ENCODE results near the gene MPZL2. TPM values are rescaled to one million over a fixed set of nuclear protein-coding genes. Genes with fewer than 3 reads are reported as not detected.

The MPZL2 gene
- total and polyA plus RNA-seq, 10 of the 15 experiments (the other 5 are each of a cell fraction or from before 2014, with no cell fraction given) = 0.81 to 4.8 (median 3.1) TPM

GRCh38 chr11:118233377-118233776 lies 30.7 kb downstream of the MPZL2 start:
- no peak overlapping the region for H3K9ac ChIP-seq (ENCODE audit: control insufficient read depth, insufficient read depth, low read length)
- WGBS (ENCODE audit: insufficient coverage, insufficient replicate concordance, low lambda C conversion rate, missing lambda C conversion rate) = 93% methylated on average over 5 of the region's 5 CpGs
- ChIA-PET POLR2A (no interaction called here), CTCF (no interaction called here), SMC1A (ENCODE audit: uncharacterized antibody, unreplicated experiment) (interaction anchor here (1.3 kb wide), 1 partner anchor 8 kb away, joined by 3 read pairs; the partner anchor contains the start of gene JAML), RAD21 (ENCODE audit: unreplicated experiment) (no interaction called here)
- no peaks in the 10 kb centered on the region for H4K20me1 ChIP-seq (ENCODE audit: control insufficient read depth, insufficient read depth)
- ATAC-seq (no peak), FAIRE-seq (no peak), DNase-seq (ENCODE audit: low read depth, low spot score) (no peak)
- intact Hi-C loops (cut with micrococcal nuclease; ENCODE audit: unreplicated experiment) (no loop called here), in situ Hi-C loops (cut with MboI) (no loop called here)
- BruUV-seq (replicated peaks) = no TSS peak
- no peak overlapping the region for H2AFZ ChIP-seq (ENCODE audit: control insufficient read depth, low read depth, low read length)
- H3K4me3 ChIP-seq = no peak overlapping the region
- no peaks in the 10 kb centered on the region for H3K9me3 ChIP-seq (replicated peaks; ENCODE audit: control insufficient read depth, insufficient read depth, low read length)
- H3K79me2 ChIP-seq (ENCODE audit: control insufficient read depth, insufficient read depth, low read length) = no peaks in the 10 kb centered on the region
- TF ChIP-seq SMAD5 (IDR thresholded peaks at IDR 0.05; ENCODE audit: low read depth) = no peak
- no peak for TF ChIP-seq BCLAF1 (IDR thresholded peaks at IDR 0.05)
- H3K4me2 ChIP-seq (ENCODE audit: control insufficient read depth, insufficient read depth) = no peak overlapping the region
- H3K27me3 ChIP-seq (replicated peaks in 1 of 2; ENCODE audit: control insufficient read depth in 2 of 2, insufficient read depth in 2 of 2, low read length in 1 of 2) = no peaks in the 10 kb centered on the region
- H3K36me3 ChIP-seq (ENCODE audit: control insufficient read depth in 2 of 2, insufficient read depth in 2 of 2, low read length in 1 of 2) = peaks cover 0 to 2% of the 10 kb centered on the region in 2 experiments; a peak in 2 of 4 replicates
- H3K4me1 ChIP-seq (ENCODE audit: control insufficient read depth, insufficient read depth, low read length) = 0 out of 2 replicates have a peak, but pooled peaks cover 5% of the 10 kb centered on the region
- no peak overlapping the region for H3K27ac ChIP-seq (ENCODE audit: control insufficient read depth, insufficient read depth)

DNA sequence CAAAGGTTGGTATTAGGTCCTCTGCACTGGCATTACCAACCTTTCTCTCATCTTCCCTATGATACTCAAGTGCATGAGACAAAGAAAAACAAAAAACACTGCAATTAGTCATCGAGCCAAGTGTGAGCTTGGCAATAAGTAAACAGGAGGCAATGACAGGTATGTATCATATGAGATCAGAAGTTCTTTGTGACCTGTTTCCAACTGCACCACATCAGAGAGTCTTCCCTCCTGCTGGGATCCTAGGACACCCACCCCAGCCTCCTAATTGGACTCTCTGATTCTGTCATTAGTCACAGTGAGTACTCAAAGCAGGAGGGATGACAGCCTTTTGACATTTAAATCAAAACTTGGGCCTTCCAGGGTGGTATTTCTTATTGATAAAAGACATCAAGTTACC lies 31.4 kb downstream of the MPZL2 start:
- Histone ChIP-seq H3K27ac (ENCODE audit: control insufficient read depth, insufficient read depth) (no peak overlapping the region), H3K4me1 (ENCODE audit: control insufficient read depth, insufficient read depth, low read length) (peaks cover 11% of the 10 kb centered on the region), H3K36me3 (ENCODE audit: control insufficient read depth in 2 of 2, insufficient read depth in 2 of 2, low read length in 1 of 2) (peaks cover 0 to 2% of the 10 kb centered on the region in 2 experiments; a peak in 2 of 4 replicates), H2AFZ (ENCODE audit: control insufficient read depth, low read depth, low read length) (no peak overlapping the region), H3K4me2 (ENCODE audit: control insufficient read depth, insufficient read depth) (no peak overlapping the region), H3K4me3 (no peak overlapping the region), H3K9ac (ENCODE audit: control insufficient read depth, insufficient read depth, low read length) (no peak overlapping the region), H3K27me3 (replicated peaks in 1 of 2; ENCODE audit: control insufficient read depth in 2 of 2, insufficient read depth in 2 of 2, low read length in 1 of 2) (no peaks in the 10 kb centered on the region), H3K79me2 (ENCODE audit: control insufficient read depth, insufficient read depth, low read length) (no peaks in the 10 kb centered on the region), H4K20me1 (ENCODE audit: control insufficient read depth, insufficient read depth) (no peaks in the 10 kb centered on the region), H3K9me3 (replicated peaks; ENCODE audit: control insufficient read depth, insufficient read depth, low read length) (no peaks in the 10 kb centered on the region)
- CTCF ChIA-PET = no interaction called here
- RAD21 ChIA-PET (ENCODE audit: unreplicated experiment) = no interaction called here
- TF ChIP-seq EP300 (IDR thresholded peaks at IDR 0.05; ENCODE audit: borderline replicate concordance in 1 of 2, control insufficient read depth in 1 of 2, low read depth in 2 of 2, low read length in 2 of 2) (no peak), RAD21 (IDR thresholded peaks at IDR 0.05; ENCODE audit: insufficient read depth, low read depth, low read length) (no peak), WRNIP1 (IDR thresholded peaks at IDR 0.05; ENCODE audit: borderline replicate concordance, low read depth, low read length) (no peak), GABPA (IDR thresholded peaks at IDR 0.05; ENCODE audit: low read depth) (no peak), RBBP5 (conservative IDR thresholded peaks at IDR 0.05) (no peak), PKNOX1 (IDR thresholded peaks at IDR 0.05) (no peak), TBL1XR1 (IDR thresholded peaks at IDR 0.05; ENCODE audit: low read depth, low read length) (no peak), BCLAF1 (IDR thresholded peaks at IDR 0.05) (no peak)
- ATAC-seq (no peak), FAIRE-seq (no peak), DNase-seq (ENCODE audit: low read depth, low spot score) (no peak)
- BruUV-seq (replicated peaks) = no TSS peak
- SMC1A ChIA-PET (ENCODE audit: uncharacterized antibody, unreplicated experiment) = no interaction called here
- in situ Hi-C loops (cut with MboI) (no loop called here), intact Hi-C loops (cut with micrococcal nuclease; ENCODE audit: unreplicated experiment) (no loop called here)
- WGBS (ENCODE audit: insufficient coverage, insufficient replicate concordance, low lambda C conversion rate, missing lambda C conversion rate) = 44% methylated on average over 1 of the region's 1 CpG
- POLR2A ChIA-PET = no interaction called here

Data from GM12878 (cell line).